Neutrophil (primary cell): ENCODE results near the gene MAN2B2.

Experiments used
- H3K27ac ChIP-seq: fragments of 200-600 bp; sonication (generic); 2 replicates; pipeline ENCODE4 v1.5.1; 2016; ENCODE audit warnings: mild to moderate bottlenecking, moderate library complexity
- H3K27me3 ChIP-seq: fragments of 200-600 bp; sonication (generic); 2 replicates; pipeline ENCODE4 v1.6.0; 2016; ENCODE audit warnings: mild to moderate bottlenecking
- H3K36me3 ChIP-seq: fragments of 200-600 bp; sonication (generic); 2 replicates; pipeline ENCODE4 v1.5.1; 2017
- H3K4me1 ChIP-seq, 2 experiments: fragments of 200-600 bp in 1 of 2; sonication (generic) in 1 of 2; 1 replicate in 1 of 2; 2 replicates in 1 of 2; pipeline versions ENCODE4 v1.5.1 to v1.6.1; 2013 to 2016; ENCODE audit warnings: low read depth in 1 of 2, low read length in 1 of 2, mild to moderate bottlenecking in 1 of 2, moderate library complexity in 1 of 2; ENCODE audit not compliant: control insufficient read depth in 1 of 2, insufficient read depth in 1 of 2
- H3K4me3 ChIP-seq, 2 experiments: fragments of 200-600 bp in 1 of 2; sonication (generic) in 1 of 2; 1 replicate in 1 of 2; 2 replicates in 1 of 2; pipeline ENCODE4 v1.5.1; 2013 to 2016; ENCODE audit warnings: low read depth in 1 of 2, low read length in 1 of 2, mild to moderate bottlenecking in 1 of 2, moderate library complexity in 1 of 2
- H3K9me3 ChIP-seq: fragments of 200-600 bp; sonication (generic); 2 replicates; pipeline ENCODE4 v1.5.1; 2016
- TF ChIP-seq, protein P1 (sequence below): fragments of 200-600 bp; sonication (generic); IDR thresholded peaks from 2 replicates; pipeline ENCODE4 v1.5.1; 2016; ENCODE audit warnings: antibody characterized with exemption

Gene MAN2B2

GRCh38 chr4:6655924-6656323 is 80.9 kb downstream of the MAN2B2 start:
- no peak overlapping the region for H3K4me3 ChIP-seq
- peaks cover 39% of the 10 kb centered on the region for H3K27me3 ChIP-seq
- H3K27ac ChIP-seq: no peak overlapping the region
- TF ChIP-seq, protein P1, sequence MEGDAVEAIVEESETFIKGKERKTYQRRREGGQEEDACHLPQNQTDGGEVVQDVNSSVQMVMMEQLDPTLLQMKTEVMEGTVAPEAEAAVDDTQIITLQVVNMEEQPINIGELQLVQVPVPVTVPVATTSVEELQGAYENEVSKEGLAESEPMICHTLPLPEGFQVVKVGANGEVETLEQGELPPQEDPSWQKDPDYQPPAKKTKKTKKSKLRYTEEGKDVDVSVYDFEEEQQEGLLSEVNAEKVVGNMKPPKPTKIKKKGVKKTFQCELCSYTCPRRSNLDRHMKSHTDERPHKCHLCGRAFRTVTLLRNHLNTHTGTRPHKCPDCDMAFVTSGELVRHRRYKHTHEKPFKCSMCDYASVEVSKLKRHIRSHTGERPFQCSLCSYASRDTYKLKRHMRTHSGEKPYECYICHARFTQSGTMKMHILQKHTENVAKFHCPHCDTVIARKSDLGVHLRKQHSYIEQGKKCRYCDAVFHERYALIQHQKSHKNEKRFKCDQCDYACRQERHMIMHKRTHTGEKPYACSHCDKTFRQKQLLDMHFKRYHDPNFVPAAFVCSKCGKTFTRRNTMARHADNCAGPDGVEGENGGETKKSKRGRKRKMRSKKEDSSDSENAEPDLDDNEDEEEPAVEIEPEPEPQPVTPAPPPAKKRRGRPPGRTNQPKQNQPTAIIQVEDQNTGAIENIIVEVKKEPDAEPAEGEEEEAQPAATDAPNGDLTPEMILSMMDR: no peak
- no peaks in the 10 kb centered on the region for H3K36me3 ChIP-seq
- H3K9me3 ChIP-seq: no peaks in the 10 kb centered on the region
- peaks cover 9 to 17% of the 10 kb centered on the region in 2 experiments for H3K4me1 ChIP-seq

DNA sequence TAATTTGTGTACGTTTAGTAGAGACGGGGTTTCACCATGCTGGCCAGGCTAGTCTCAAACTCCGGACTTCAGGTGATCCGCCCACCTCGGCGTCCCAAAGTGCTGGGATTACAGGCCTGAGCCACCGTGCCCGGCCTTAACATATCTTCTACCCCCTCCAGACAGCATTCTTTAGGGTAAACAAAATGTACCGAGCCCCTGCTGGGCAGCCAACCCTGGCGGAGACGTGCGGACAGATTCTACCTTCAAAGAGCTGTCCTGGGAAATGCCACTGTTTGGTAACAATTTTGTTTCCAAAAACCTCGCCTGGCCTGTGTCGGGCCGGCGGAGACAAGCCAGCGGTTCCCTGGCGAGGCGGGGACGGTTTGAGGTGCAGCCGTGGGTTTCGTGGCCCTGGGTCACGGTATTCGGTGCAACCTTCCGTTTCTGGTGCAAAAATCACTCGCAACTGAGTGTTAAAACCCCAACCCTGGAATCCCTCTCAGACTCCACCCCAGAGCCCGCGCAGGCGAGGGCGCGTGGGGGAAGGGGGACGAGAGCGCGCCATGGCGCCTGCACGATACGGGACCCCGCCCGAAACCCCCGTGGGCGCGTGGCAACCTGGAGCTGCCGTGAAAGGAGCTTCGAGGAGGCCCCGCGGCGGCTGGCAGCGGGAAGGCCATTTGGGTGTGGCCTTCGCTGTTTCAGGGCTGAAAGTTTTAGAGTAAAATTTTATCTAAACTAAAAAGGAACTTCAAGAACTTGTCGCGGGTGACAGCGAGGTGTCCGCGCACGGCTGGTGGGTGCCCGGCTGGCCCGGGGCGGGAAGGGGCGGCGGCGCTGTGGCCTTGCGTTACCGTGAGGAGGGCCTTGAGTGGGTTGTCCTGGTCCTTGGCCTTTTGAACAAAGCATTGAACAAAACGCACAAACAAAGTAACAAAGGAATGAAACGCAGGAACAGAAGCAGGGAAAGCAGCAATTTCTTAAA is 82.5 kb downstream of the MAN2B2 start:
- H3K27ac ChIP-seq: no peak overlapping the region
- no peak overlapping the region for H3K4me3 ChIP-seq
- peaks cover 9 to 17% of the 10 kb centered on the region in 2 experiments for H3K4me1 ChIP-seq
- H3K27me3 ChIP-seq: peaks cover 55% of the 10 kb centered on the region
- TF ChIP-seq, protein P1: no peak
- no peaks in the 10 kb centered on the region for H3K36me3 ChIP-seq
- H3K9me3 ChIP-seq: no peaks in the 10 kb centered on the region

DNA sequence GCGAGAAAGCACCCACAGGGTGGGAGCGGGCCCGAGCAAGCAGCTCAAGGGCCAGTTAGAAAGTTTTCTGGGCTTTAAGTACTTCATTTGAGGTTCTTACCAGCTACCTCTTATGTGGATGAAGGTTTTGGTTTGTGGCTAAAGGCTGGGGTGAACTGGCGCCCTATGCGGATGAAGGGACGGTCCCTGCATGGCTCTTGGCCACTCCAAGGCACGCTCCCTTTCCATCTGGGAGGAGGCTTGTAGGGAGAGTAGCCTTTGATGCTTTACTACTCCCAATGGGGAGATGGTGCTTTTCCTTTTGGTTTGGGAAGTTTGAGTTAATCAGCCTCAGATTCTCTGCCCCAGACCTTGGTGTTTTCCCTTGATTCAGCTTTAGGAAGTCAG is 83.2 kb downstream of the MAN2B2 start:
- TF ChIP-seq, protein P1: no peak
- H3K4me1 ChIP-seq: peaks cover 9 to 17% of the 10 kb centered on the region in 2 experiments
- H3K4me3 ChIP-seq: no peak overlapping the region
- H3K27me3 ChIP-seq: peaks cover 62% of the 10 kb centered on the region
- no peaks in the 10 kb centered on the region for H3K36me3 ChIP-seq
- no peak overlapping the region for H3K27ac ChIP-seq
- no peaks in the 10 kb centered on the region for H3K9me3 ChIP-seq

DNA sequence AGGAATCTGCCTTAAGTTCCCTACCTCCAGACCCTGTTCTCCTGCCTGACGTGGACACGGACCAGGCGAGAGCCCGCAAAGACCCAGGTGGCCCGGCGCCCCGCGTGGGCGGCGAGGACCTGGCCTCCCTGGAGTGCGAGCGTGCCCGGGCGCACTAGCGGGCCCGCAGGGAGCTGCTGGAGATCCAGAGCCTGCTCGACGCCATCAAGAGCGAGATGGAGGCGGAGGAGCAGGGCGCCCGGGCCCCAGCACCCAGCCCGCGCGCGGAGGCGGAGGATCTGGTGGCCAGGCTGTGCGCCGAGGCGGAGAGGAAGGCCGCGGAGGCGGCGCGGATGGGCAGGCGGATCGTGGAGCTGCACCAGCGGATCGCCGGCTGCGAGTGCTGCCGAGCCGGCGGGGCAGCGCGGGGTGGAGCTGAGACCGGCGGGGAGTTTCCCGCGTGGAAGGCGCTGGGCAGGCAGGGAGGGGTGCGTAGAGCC is 83.6 kb downstream of the MAN2B2 start:
- no peaks in the 10 kb centered on the region for H3K36me3 ChIP-seq
- H3K27ac ChIP-seq: no peak overlapping the region
- H3K4me3 ChIP-seq: peak overlapping the region in 1 of 2 experiments; percentile 29
- H3K27me3 ChIP-seq: peaks cover 66% of the 10 kb centered on the region
- H3K4me1 ChIP-seq: peaks cover 9 to 17% of the 10 kb centered on the region in 2 experiments
- TF ChIP-seq, protein P1: no peak
- H3K9me3 ChIP-seq: no peaks in the 10 kb centered on the region

GRCh38 chr4:6659897-6660296 is 84.9 kb downstream of the MAN2B2 start:
- TF ChIP-seq, protein P1: no peak
- H3K9me3 ChIP-seq: no peaks in the 10 kb centered on the region
- no peak overlapping the region for H3K27ac ChIP-seq
- no peak overlapping the region for H3K4me3 ChIP-seq
- H3K27me3 ChIP-seq: peaks cover 79% of the 10 kb centered on the region
- no peaks in the 10 kb centered on the region for H3K36me3 ChIP-seq
- peaks cover 20 to 23% of the 10 kb centered on the region in 2 experiments for H3K4me1 ChIP-seq
